ENCODE data around the gene PCMT1. TPM values are rescaled to one million over a fixed set of nuclear protein-coding genes. Genes with fewer than 3 reads are reported as not detected.
A peak's percentile ranks its signal among the peaks of the same experiment; 100 is the strongest.

The PCMT1 gene
- total and polyA plus RNA-seq, 2 of the 13 experiments (the other 11 are each of a cell fraction or from before 2014, with no cell fraction given) = 112 to 169 TPM

GRCh38 chr6:149859368-149859767, 109.8 kb downstream of the PCMT1 start (continued):
- TF ChIP-seq PHF21A (CRISPR knock-in tag; IDR thresholded peaks at IDR 0.05) (peak; percentile 66; the same call in 1 of the 2 replicates), ZSCAN20 (CRISPR knock-in tag; IDR thresholded peaks at IDR 0.05; ENCODE audit: borderline replicate concordance) (0 out of 2 replicates have a peak, but pooled peaks have one; percentile 70), ZNF672 (CRISPR knock-in tag; IDR thresholded peaks at IDR 0.05) (no peak), TGIF2 (CRISPR knock-in tag; IDR thresholded peaks at IDR 0.05) (0 out of 2 replicates have a peak, but pooled peaks have one; percentile 24), ZNF460 (CRISPR knock-in tag; IDR thresholded peaks at IDR 0.05; ENCODE audit: borderline replicate concordance) (peak; percentile 75), CCDC6 (CRISPR knock-in tag; IDR thresholded peaks at IDR 0.05) (no peak), NR2F1 (CRISPR knock-in tag; IDR thresholded peaks at IDR 0.05) (0 out of 4 replicates have a peak, but pooled peaks of 1 of the 2 experiments have one; percentile 13), ZBTB42 (CRISPR knock-in tag; IDR thresholded peaks at IDR 0.05) (no peak), ZSCAN29 (CRISPR knock-in tag; conservative IDR thresholded peaks at IDR 0.05) (no peak), ZBTB4 (CRISPR knock-in tag; IDR thresholded peaks at IDR 0.05; ENCODE audit: borderline replicate concordance) (no peak), ZNF644 (CRISPR knock-in tag; IDR thresholded peaks at IDR 0.05; ENCODE audit: low read depth) (peak; percentile 88), ZFP36 (IDR thresholded peaks at IDR 0.05; ENCODE audit: borderline replicate concordance, low read depth, low read length, partially characterized antibody) (no peak), RAD21 (CRISPR knock-in tag; IDR thresholded peaks at IDR 0.05) (0 out of 2 replicates have a peak, but pooled peaks have one; percentile 18), REPIN1 (CRISPR knock-in tag; IDR thresholded peaks at IDR 0.05; ENCODE audit: borderline replicate concordance, low read depth) (no peak), HNF4G (IDR thresholded peaks at IDR 0.05; ENCODE audit: borderline replicate concordance, low read depth, low read length) (peak; percentile 24; the same call in 1 of the 2 replicates), HNF4G (CRISPR knock-in tag; IDR thresholded peaks at IDR 0.05; ENCODE audit: borderline replicate concordance, low read depth) (no peak), RXRB (CRISPR knock-in tag; IDR thresholded peaks at IDR 0.05; ENCODE audit: borderline replicate concordance) (peak; percentile 53), KLF6 (CRISPR knock-in tag; IDR thresholded peaks at IDR 0.05) (no peak), ZNF792 (CRISPR knock-in tag; IDR thresholded peaks at IDR 0.05) (0 out of 2 replicates have a peak, but pooled peaks have one; percentile 16), ZFP90 (CRISPR knock-in tag; IDR thresholded peaks at IDR 0.05; ENCODE audit: borderline replicate concordance) (no peak), ZNF616 (CRISPR knock-in tag; IDR thresholded peaks at IDR 0.05; ENCODE audit: low read depth) (no peak), ATF7 (IDR thresholded peaks at IDR 0.05) (no peak), ATF7 (CRISPR knock-in tag; IDR thresholded peaks at IDR 0.05) (no peak), ZMYM4 (CRISPR knock-in tag; IDR thresholded peaks at IDR 0.05) (peak; percentile 32; the same call in 1 of the 2 replicates), MEF2D (CRISPR knock-in tag; IDR thresholded peaks at IDR 0.05) (peak; percentile 100), ZNF598 (CRISPR knock-in tag; IDR thresholded peaks at IDR 0.05; ENCODE audit: borderline replicate concordance) (no peak)
- TF ChIP-seq, protein P1, sequence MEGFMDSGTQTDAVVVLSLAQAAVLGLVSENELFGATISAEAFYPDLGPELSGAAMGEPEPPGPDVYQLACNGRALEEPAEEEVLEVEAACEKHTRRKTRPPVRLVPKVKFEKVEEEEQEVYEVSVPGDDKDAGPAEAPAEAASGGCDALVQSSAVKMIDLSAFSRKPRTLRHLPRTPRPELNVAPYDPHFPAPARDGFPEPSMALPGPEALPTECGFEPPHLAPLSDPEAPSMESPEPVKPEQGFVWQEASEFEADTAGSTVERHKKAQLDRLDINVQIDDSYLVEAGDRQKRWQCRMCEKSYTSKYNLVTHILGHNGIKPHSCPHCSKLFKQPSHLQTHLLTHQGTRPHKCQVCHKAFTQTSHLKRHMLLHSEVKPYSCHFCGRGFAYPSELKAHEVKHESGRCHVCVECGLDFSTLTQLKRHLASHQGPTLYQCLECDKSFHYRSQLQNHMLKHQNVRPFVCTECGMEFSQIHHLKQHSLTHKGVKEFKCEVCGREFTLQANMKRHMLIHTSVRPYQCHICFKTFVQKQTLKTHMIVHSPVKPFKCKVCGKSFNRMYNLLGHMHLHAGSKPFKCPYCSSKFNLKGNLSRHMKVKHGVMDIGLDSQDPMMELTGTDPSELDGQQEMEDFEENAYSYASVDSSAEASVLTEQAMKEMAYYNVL (CRISPR knock-in tag; IDR thresholded peaks at IDR 0.05; ENCODE audit: borderline replicate concordance) = no peak
- TF ChIP-seq, protein P2, sequence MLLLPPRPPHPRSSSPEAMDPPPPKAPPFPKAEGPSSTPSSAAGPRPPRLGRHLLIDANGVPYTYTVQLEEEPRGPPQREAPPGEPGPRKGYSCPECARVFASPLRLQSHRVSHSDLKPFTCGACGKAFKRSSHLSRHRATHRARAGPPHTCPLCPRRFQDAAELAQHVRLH (CRISPR knock-in tag; IDR thresholded peaks at IDR 0.05; ENCODE audit: borderline replicate concordance, low read depth) = 0 out of 2 replicates have a peak, but pooled peaks have one; percentile 21
